Sigmoid colon (tissue), 4 donors: ENCODE measurements around the gene HMCN2.

ENCODE experiments used
- EP300 ChIP-seq, 4 donors: sonication (generic); formaldehyde crosslinking; IDR thresholded peaks; one replicate each; pipeline ENCODE4 v1.6.1; 2017; ENCODE audit warnings: antibody characterized with exemption in 4 of 4
- POLR2A ChIP-seq, 2 donors: fragments of 450-650 bp; IDR thresholded peaks; one replicate each; pipeline ENCODE4 v1.6.1; 2016; ENCODE audit warnings: antibody characterized with exemption in 2 of 2, mild to moderate bottlenecking in 2 of 2, moderate library complexity in 2 of 2
- POLR2AphosphoS5 ChIP-seq, 4 donors: sonication (generic); formaldehyde crosslinking; IDR thresholded peaks; one replicate each; pipeline ENCODE4 v1.6.1; 2017; ENCODE audit warnings: antibody characterized with exemption in 4 of 4
- TF ChIP-seq, protein P1 (sequence below), 4 experiments: fragments of 450-650 bp in 3 of 4; fragments of 200-600 bp in 1 of 4; IDR thresholded peaks; one replicate each; pipeline ENCODE4 v1.5.1; 2016 to 2019; ENCODE audit warnings: antibody characterized with exemption in 4 of 4, mild to moderate bottlenecking in 3 of 4, moderate library complexity in 2 of 4

DNA sequence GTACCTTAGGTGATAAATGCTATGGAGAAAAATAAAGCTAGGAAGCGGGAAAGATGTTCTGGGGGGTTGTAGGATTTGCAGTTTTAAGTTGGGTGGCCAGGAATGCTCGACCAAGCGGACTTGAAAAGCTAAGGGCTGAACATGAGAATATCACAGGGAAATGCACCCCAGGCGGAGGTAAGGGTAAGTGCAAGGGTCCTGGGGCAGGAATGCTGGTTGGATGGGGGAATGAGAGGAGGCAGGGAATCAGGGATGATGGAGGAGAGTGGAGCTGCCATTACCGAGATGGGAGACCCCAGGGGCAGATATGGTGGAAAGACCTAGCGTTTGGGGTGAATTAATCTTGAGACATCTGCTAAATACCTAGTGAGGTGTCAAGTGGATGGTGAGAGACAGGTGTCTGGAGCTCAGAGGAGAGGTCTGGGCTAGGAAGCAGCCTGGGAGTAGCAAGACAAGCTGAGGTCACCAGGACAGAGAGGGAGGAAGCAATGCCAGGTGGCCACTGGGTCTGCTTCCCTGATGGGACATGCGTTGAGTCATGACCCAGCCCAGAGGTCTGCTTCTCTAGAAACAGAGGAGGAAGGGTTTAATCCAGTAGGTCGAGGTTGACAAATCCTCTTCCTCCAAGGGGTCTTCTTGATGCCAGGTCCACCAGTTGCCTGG, 101.5 kb downstream of the HMCN2 start:
- TF ChIP-seq, protein P1, sequence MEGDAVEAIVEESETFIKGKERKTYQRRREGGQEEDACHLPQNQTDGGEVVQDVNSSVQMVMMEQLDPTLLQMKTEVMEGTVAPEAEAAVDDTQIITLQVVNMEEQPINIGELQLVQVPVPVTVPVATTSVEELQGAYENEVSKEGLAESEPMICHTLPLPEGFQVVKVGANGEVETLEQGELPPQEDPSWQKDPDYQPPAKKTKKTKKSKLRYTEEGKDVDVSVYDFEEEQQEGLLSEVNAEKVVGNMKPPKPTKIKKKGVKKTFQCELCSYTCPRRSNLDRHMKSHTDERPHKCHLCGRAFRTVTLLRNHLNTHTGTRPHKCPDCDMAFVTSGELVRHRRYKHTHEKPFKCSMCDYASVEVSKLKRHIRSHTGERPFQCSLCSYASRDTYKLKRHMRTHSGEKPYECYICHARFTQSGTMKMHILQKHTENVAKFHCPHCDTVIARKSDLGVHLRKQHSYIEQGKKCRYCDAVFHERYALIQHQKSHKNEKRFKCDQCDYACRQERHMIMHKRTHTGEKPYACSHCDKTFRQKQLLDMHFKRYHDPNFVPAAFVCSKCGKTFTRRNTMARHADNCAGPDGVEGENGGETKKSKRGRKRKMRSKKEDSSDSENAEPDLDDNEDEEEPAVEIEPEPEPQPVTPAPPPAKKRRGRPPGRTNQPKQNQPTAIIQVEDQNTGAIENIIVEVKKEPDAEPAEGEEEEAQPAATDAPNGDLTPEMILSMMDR (IDR thresholded peaks at IDR 0.05) = no peak
- TF ChIP-seq POLR2A (IDR thresholded peaks at IDR 0.05) (no peak), POLR2AphosphoS5 (IDR thresholded peaks at IDR 0.05) (no peak), EP300 (IDR thresholded peaks at IDR 0.05) (no peak)
